HK-2 (cell line): ENCODE measurements around the gene C11orf87.

Source experiments
- DNase-seq: peaks from one replicate; pipeline ENCODE4 v3.0.0-alpha.2; 2018; ENCODE audit not compliant: unreplicated experiment

Gene C11orf87

DNA sequence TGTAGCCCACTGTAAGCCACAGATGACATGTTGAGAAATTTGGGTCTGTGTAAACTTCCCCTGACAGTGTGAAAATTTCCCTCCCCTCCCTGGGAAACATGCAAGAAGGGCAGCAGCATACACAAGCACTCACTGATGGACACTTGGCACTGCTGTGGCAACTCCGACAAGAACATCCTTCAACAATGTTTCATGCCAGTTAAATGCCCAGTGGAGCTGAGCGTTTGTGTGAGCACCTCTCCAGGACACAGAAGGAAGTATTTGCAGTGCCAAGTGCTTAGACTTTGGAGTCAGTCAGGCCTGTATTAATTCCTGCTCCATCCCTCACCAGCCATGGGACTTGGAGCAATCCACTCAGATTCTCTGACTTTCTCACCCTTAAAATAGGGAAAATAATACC, 17.7 kb downstream of the C11orf87 start:
- no peak for DNase-seq

DNA sequence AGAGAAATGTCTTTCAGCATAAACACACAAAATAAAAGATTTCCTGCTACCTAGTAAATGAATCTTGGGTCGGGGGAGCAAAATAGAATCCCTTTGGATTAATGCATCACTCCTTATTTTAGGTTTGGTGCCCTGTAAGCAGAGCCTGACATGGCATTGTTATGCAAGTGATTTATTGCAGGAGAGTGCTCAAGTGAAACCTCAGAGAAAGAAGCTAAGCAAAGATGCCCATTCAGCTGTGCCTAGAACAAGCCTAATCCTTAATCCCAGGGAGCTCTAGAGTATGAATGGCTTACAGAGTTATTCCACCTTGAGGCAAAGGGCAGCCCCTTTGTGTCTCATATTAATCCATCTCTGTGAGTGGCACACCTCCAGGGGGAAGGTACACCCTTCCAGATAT, 21.1 kb downstream of the C11orf87 start:
- no peak for DNase-seq

DNA sequence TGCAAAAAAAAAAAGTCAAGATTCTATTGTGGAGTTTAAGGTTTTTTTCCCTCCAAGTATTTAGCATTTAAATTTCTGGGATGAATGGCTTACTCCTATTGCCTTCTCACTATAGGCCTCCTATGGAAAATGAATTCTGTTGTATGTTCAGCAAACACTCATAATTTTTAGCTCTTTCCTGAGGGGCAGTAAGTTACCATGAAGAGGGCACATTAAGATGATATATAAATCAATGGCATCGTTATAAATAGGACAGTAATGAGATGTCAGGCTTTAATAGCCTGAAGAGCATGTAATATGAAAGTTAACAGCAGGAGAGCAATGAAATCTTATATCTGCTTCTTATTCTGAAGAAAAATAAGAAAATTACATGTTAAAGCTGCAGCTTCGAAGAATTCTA, 32.9 kb downstream of the C11orf87 start:
- no peak for DNase-seq
